Measurements from ENCODE around the gene BBS9. TPM values are rescaled to one million over a fixed set of nuclear protein-coding genes. Genes with fewer than 3 reads are reported as not detected.
"Not testable (repeated sequence)": the region's sequence is repeated elsewhere in the genome, so short reads cannot be mapped to it uniquely, and the experiment has no call there.

BBS9 gene
- total RNA-seq, 2 donors from 2014 or later, result 23.0 to 28.6 TPM

DNA sequence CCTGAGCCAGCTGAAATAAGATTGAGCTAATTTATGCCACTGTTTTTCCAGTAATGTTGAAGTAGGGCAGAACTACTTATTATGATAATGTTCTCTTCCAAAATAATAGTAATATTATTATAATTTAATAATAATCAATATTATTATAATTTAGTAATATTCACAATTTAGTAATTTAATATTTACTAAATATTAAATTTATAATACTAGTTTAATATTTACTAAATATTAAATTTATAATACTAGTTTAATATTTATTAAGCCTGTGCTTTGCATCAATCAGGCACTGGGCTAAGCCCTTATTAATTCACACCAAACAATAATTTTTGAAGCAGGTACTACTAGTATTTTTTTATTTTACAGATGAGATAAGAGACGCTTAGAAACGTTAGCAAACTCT is 170.1 kb downstream of the BBS9 start:
- ATAC-seq (ENCODE audit: insufficient number of reproducible peaks, low FRiP score, low read depth) (no peak), DNase-seq (ENCODE audit: low spot score) (no peak)

DNA sequence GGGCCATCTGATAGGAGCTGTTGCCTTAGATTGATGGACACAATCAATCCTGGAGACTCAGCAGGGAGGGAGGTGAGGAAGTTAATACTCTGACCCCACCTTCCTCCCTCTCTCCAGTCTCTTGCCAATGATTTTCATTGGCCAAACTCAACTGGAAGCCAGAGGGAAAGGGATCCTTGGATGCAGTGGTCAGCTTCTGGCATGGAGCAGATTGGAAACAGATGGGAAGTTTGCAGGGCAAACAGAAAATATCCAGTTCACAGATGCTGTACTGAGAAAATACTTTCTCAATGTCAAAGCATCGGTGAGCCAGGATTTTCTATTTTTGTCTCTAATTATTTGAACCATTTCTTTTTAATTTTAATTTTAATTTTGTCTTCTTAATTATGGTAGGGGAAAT is 170.8 kb downstream of the BBS9 start:
- peaks cover 15% of the 10 kb centered on the region for H3K9me3 ChIP-seq
- no peak overlapping the region for H3K4me3 ChIP-seq
- H3K36me3 ChIP-seq, result no peaks in the 10 kb centered on the region
- DNase-seq (ENCODE audit: low spot score), result no peak
- no peak for ATAC-seq (ENCODE audit: insufficient number of reproducible peaks, low FRiP score, low read depth)
- no peak overlapping the region for H3K27ac ChIP-seq
- H3K27me3 ChIP-seq (replicated peaks; ENCODE audit: insufficient read depth), result no peaks in the 10 kb centered on the region
- TF ChIP-seq, protein P1, sequence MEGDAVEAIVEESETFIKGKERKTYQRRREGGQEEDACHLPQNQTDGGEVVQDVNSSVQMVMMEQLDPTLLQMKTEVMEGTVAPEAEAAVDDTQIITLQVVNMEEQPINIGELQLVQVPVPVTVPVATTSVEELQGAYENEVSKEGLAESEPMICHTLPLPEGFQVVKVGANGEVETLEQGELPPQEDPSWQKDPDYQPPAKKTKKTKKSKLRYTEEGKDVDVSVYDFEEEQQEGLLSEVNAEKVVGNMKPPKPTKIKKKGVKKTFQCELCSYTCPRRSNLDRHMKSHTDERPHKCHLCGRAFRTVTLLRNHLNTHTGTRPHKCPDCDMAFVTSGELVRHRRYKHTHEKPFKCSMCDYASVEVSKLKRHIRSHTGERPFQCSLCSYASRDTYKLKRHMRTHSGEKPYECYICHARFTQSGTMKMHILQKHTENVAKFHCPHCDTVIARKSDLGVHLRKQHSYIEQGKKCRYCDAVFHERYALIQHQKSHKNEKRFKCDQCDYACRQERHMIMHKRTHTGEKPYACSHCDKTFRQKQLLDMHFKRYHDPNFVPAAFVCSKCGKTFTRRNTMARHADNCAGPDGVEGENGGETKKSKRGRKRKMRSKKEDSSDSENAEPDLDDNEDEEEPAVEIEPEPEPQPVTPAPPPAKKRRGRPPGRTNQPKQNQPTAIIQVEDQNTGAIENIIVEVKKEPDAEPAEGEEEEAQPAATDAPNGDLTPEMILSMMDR (IDR thresholded peaks at IDR 0.05), result no peak
- peaks cover 0 to 5% of the 10 kb centered on the region in 2 donors for H3K4me1 ChIP-seq (ENCODE audit: control insufficient read depth in 1 of 2, low read depth in 2 of 2)

More for the DNA sequence above, 170.1 kb downstream of the BBS9 start:
- Histone ChIP-seq H3K36me3 (no peaks in the 10 kb centered on the region), H3K4me1 (ENCODE audit: control insufficient read depth in 1 of 2, low read depth in 2 of 2) (peaks cover 0 to 5% of the 10 kb centered on the region in 2 donors), H3K4me3 (no peak overlapping the region), H3K27me3 (replicated peaks; ENCODE audit: insufficient read depth) (no peaks in the 10 kb centered on the region), H3K27ac (no peak overlapping the region), H3K9me3 (peaks cover 15% of the 10 kb centered on the region)
- TF ChIP-seq, protein P1 (IDR thresholded peaks at IDR 0.05), result no peak

DNA sequence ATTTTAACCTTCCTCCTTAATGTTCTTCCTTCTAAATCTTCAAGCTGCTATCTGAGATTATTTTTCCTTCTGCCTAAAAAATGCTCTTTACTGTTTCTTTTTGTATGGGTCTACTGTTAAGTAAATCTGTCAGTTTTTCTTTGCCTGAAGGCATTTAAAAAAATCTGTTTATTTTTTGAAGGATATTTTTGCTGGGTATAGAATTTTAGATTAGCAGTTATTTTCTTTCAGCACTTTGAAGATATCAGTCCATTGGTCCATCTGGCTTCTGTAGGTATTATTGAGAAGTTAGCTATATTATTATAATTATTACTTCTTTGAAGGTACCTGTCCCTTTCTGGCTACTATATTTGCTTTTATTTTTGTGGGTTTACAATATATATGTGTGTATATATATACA is 171.4 kb downstream of the BBS9 start:
- ATAC-seq (ENCODE audit: insufficient number of reproducible peaks, low FRiP score, low read depth) (no peak), DNase-seq (ENCODE audit: low spot score) (no peak)
- Histone ChIP-seq H3K4me3 (no peak overlapping the region), H3K9me3 (peaks cover 15% of the 10 kb centered on the region), H3K27me3 (replicated peaks; ENCODE audit: insufficient read depth) (no peaks in the 10 kb centered on the region), H3K4me1 (ENCODE audit: control insufficient read depth in 1 of 2, low read depth in 2 of 2) (peaks cover 0 to 5% of the 10 kb centered on the region in 2 donors), H3K27ac (no peak overlapping the region), H3K36me3 (no peaks in the 10 kb centered on the region)
- TF ChIP-seq, protein P1 (IDR thresholded peaks at IDR 0.05), result no peak

DNA sequence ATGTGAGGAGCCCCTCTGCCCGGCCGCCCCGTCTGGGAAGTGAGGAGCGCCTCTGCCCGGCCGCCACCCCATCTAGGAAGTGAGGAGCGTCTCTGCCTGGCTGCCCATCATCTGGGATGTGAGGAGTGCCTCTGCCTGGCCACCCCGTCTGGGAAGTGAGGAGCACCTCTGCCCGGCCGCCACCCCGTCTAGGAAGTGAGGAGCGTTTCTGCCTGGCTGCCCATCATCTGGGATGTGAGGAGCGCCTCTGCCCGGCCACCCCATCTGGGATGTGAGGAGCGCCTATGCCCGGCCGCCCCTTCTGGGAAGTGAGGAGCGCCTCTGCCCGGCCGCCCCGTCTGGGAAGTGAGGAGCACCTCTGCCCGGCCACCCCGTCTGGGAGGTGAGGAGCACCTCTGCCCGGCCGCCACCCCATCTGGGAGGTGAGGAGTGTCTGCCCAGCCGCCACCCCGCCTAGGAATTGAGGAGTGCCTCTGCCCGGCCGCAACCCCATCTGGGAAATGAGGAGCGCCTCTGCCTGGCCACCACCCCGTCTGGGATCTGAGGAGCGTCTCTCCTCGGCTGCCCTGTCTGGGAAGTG is 174.7 kb downstream of the BBS9 start:
- not testable (repeated sequence) for H3K4me1 ChIP-seq (ENCODE audit: control insufficient read depth in 1 of 2, low read depth in 2 of 2); H3K27me3 ChIP-seq (replicated peaks; ENCODE audit: insufficient read depth); DNase-seq (ENCODE audit: low spot score); H3K36me3 ChIP-seq; H3K4me3 ChIP-seq; ATAC-seq (ENCODE audit: insufficient number of reproducible peaks, low FRiP score, low read depth); H3K27ac ChIP-seq
- H3K9me3 ChIP-seq, result peaks cover 15% of the 10 kb centered on the region

DNA sequence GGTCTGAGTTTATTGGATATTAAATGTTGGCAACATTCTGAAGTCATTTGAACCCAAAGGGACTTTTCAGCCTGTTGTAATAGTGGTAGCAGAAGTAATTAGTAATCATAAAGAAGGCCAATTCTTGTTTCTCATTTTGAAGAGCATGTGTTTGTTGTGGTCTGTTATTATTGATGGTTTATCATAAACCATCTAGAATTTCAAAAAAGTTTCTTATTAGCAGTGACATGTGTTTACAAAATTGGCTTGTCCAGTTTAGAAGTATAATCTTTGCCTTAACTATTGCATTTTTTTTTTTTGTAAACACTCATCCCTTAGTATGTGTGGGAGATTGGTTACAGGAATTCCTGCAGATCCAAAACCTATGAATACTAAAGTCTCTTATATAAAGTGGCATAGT is 177.8 kb downstream of the BBS9 start:
- no peaks in the 10 kb centered on the region for H3K4me1 ChIP-seq (ENCODE audit: control insufficient read depth in 1 of 2, low read depth in 2 of 2)
- TF ChIP-seq, protein P1 (IDR thresholded peaks at IDR 0.05), result no peak
- no peak overlapping the region for H3K4me3 ChIP-seq
- no peak overlapping the region for H3K27ac ChIP-seq
- ATAC-seq (ENCODE audit: insufficient number of reproducible peaks, low FRiP score, low read depth), result no peak
- no peaks in the 10 kb centered on the region for H3K27me3 ChIP-seq (replicated peaks; ENCODE audit: insufficient read depth)
- H3K36me3 ChIP-seq, result no peaks in the 10 kb centered on the region
- no peaks in the 10 kb centered on the region for H3K9me3 ChIP-seq
- no peak for DNase-seq (ENCODE audit: low spot score)

DNA sequence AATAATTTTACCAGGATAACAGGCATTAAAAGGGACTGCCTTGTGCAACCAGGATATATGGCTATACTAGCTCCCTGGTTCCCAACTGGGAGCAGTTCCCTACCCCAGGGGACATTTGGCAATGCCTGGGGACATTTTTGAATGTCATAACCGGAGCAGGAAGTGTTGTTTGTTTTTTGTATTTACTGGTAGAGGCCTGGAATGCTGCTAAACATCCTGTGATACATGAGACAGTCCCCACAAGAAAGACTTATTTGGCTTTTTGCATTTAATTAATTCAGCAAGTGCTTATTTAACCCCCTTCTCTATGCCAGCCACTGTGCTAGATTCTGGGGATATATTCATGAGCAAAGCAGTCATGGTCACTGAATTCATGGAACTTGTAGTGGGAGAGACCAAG is 181.2 kb downstream of the BBS9 start:
- Histone ChIP-seq H3K4me3 (no peak overlapping the region), H3K4me1 (ENCODE audit: control insufficient read depth in 1 of 2, low read depth in 2 of 2) (no peaks in the 10 kb centered on the region), H3K9me3 (no peaks in the 10 kb centered on the region), H3K27me3 (replicated peaks; ENCODE audit: insufficient read depth) (no peaks in the 10 kb centered on the region), H3K36me3 (no peaks in the 10 kb centered on the region), H3K27ac (no peak overlapping the region)
- TF ChIP-seq, protein P1 (IDR thresholded peaks at IDR 0.05), result no peak
- DNase-seq (ENCODE audit: low spot score) (no peak), ATAC-seq (ENCODE audit: insufficient number of reproducible peaks, low FRiP score, low read depth) (no peak)

Measured in thoracic aorta (tissue), 2 donors.